ENCODE results near the gene ICA1.

DNA sequence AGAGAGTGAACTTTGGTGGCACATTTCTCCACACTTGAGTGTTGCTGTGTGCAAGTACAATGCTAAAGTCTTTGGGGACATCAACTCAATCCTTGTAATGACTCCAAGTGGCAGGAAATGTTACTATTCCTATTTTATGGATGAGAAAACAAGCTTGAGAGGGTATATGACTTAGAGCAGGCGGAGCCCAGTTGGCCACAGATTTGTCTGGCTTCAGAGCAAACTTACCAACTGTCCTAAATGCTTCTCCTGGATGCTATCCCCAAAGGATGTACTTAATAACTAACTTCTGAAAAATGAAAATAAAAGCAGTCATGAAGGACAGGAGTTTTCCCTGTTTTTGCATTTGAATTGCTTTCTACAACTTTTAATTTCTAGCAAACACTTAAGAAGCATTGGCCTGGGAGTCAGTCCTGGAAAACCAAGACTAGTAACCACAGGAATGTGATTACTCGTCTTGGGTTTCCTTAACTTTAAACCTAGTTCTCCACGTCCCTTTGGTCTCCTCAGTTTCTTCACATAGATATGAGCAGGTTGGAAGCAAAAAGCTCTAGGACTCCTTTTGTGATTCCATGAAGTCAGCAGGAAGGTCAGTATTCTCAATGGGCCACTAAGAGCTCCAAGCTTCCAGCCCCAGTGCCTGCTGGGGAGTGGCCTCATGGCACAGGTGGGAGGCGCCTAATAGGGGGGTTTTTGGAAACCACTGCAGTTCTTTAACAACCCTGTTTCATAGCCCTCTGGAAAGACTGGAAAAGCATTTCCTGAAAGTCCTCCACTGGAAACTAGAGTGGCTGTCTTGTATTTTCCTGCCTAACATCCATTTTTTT lies 152.6 kb downstream of the ICA1 start:
- TF ChIP-seq, protein P1, sequence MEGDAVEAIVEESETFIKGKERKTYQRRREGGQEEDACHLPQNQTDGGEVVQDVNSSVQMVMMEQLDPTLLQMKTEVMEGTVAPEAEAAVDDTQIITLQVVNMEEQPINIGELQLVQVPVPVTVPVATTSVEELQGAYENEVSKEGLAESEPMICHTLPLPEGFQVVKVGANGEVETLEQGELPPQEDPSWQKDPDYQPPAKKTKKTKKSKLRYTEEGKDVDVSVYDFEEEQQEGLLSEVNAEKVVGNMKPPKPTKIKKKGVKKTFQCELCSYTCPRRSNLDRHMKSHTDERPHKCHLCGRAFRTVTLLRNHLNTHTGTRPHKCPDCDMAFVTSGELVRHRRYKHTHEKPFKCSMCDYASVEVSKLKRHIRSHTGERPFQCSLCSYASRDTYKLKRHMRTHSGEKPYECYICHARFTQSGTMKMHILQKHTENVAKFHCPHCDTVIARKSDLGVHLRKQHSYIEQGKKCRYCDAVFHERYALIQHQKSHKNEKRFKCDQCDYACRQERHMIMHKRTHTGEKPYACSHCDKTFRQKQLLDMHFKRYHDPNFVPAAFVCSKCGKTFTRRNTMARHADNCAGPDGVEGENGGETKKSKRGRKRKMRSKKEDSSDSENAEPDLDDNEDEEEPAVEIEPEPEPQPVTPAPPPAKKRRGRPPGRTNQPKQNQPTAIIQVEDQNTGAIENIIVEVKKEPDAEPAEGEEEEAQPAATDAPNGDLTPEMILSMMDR (IDR thresholded peaks at IDR 0.05) = no peak
- TF ChIP-seq EP300 (IDR thresholded peaks at IDR 0.05) = no peak

Data from esophagus muscularis mucosa (tissue), 3 donors.